Heart left ventricle (tissue), 13 donors: ENCODE data around the gene RAF1.

Source experiments
- CTCF ChIP-seq, 12 donors: fragments of 200-600 bp; sonication (generic) in 4 of 12; IDR thresholded peaks; one replicate each; pipeline versions ENCODE4 v1.5.0 to v1.8.0; 2018 to 2022; ENCODE audit warnings: antibody characterized with exemption in 12 of 12, mild to moderate bottlenecking in 5 of 12
- POLR2A ChIP-seq, 2 donors: fragments of 450-650 bp; IDR thresholded peaks; one replicate each; pipeline ENCODE4 v1.6.1; 2017; ENCODE audit warnings: antibody characterized with exemption in 2 of 2, mild to moderate bottlenecking in 2 of 2, moderate library complexity in 2 of 2
- donor health status: ischemic (EF 13 %, LVEDD 7.1; RV severe dilation, severe dysfunction).
- donor health status: DM: no; HTN: yes; CAD: no.
- donor health status: DM: no; HTN: no; CAD: no.
- donor health status: ischemic (EF 25% LVEDD 6.9; RV normal size, moderate dysfunction).
- donor health status: ischemic (EF 25% LVEDD 5.7; RV mildly dilated, moderate dysfunction).
- donor health status: ischemic (EF 35%, LVEDD 5.7; RV mildly dilated, moderate dysfunction).
- donor health status: nonischemic (EF 11% LVEDD 7.7; RV severe dilation, severe dysfunction).
- donor health status: DM: yes; HTN: yes; CAD: no.
- donor health status: PGD.
- donor health status: ischemic (EF 29% LVEDD 5.4; RV normal size, mild dysfunction).
- donor health status: nonischemic (EF 23%, LVEDD 6.1; RV moderate dilation, normal function).

- TF ChIP-seq POLR2A (IDR thresholded peaks at IDR 0.05), result no peak
- TF ChIP-seq CTCF (IDR thresholded peaks at IDR 0.05), result no peak
Measured at GRCh38 chr3:12629560-12629959, 34.4 kb downstream of the RAF1 start.
